Stimulated activated effector memory CD8-positive, alpha-beta T cell treated with anti-CD3 and anti-CD28 coated beads, Interleukin-12 subunit alpha, Interleukin-12 subunit beta, amount 100 ng/mL, for 72 hours (primary cell): ENCODE results near the gene PAGE2B.
"Not testable (repeated sequence)": the region's sequence is repeated elsewhere in the genome, so short reads cannot be mapped to it uniquely, and the experiment has no call there.

Experiments
- ATAC-seq: fragments of 150-1000 bp; cut with Tn5 transposase; 2 replicates; pipeline ENCODE4 v1.10.0; 2021
- DNase-seq, 2 donors: peaks; one replicate each; pipeline ENCODE4 v3.0.0; 2021 to 2022; ENCODE audit warnings: low spot score in 2 of 2
- H3K27ac Mint-ChIP-seq: one replicate; pipeline ENCODE4 v1.8.0; 2022; ENCODE audit warnings: mild to moderate bottlenecking, mixed read lengths
- H3K36me3 Mint-ChIP-seq: one replicate; pipeline ENCODE4 v1.8.0; 2022; ENCODE audit warnings: mild to moderate bottlenecking, mixed read lengths
- H3K4me1 Mint-ChIP-seq: one replicate; pipeline ENCODE4 v1.8.0; 2022; ENCODE audit warnings: mixed read lengths
- H3K4me3 Mint-ChIP-seq: one replicate; pipeline ENCODE4 v1.8.0; 2022; ENCODE audit warnings: mild to moderate bottlenecking, mixed read lengths
- H3K9me3 Mint-ChIP-seq: one replicate; pipeline ENCODE4 v1.8.0; 2022; ENCODE audit warnings: mixed read lengths

PAGE2B gene

DNA sequence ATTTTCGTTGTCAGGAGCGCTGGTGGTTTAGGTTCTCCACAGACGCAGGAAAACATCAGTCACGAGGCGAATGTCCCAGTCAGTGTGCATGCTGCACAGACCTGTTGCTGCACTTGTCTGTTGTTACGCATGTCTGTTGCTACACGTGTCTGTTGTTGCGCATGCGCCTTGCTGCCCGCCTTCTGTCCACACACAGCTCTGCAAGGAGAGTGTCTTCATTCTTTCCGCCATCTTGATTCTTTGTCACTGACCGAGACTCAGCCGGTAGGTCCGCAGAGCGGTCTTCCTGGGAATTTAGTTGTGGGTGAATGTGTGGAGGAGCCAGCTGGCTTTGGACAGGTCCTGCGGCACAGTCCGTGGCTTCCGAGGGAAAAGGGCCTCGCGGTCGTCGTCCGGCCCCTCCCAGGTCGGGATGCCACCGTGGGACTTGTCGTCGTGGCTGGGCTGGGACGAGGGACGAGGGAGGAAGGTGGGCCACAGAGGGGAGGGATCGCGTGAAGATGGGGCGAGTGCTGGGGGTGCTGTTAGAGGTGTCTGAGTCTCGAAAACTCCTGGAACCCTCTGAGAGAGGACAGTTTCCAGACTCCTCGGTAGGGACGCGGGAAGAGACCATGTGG, at the start of gene PAGE2B:
Gene PAGE2B, plus strand, starts transcription at position 180 of the 617 bp plus-strand sequence. CDS start 1,012 bp downstream, outside the sequence.
- H3K27ac Mint-ChIP-seq: no peak within 1 kb of the TSS
- no peaks in the 10 kb centered on the region for H3K9me3 Mint-ChIP-seq
- no peak within 1 kb of the TSS for H3K4me3 Mint-ChIP-seq
- no peaks in the 10 kb centered on the region for H3K36me3 Mint-ChIP-seq
- ATAC-seq (no peak), DNase-seq (no peak)
- no peaks in the 10 kb centered on the region for H3K4me1 Mint-ChIP-seq

DNA sequence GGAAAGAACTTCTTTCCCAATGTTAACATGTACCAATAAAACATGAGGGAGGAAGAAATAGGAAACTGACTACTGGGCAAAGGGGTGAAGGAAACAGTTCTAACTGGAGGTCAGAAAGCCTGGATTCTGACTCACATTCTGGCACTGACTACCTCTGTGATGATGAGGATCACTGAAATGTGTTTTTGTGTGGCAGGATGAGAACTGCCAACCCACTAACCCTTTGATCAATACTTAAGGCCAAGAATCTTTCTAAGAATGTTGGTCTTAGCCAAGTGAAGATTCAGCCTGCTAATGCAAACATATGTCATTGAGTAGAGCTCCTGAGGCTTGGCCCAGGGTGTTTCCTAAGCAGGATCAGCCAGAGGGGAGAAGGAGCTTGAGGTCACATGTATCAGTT, 48.7 kb upstream of the PAGE2B start:
- H3K4me1 Mint-ChIP-seq: no peaks in the 10 kb centered on the region

GRCh38 chrX:55026840-55027239, 48.0 kb upstream of the PAGE2B start:
- Mint-ChIP-seq H3K9me3 (no peaks in the 10 kb centered on the region), H3K4me3 (no peak overlapping the region), H3K27ac (peak overlapping the region; percentile 29), H3K36me3 (no peaks in the 10 kb centered on the region), H3K4me1 (no peaks in the 10 kb centered on the region)
- DNase-seq (no peak), ATAC-seq (no peak)

More for the DNA sequence above, 48.7 kb upstream of the PAGE2B start:
- Mint-ChIP-seq H3K4me3 (no peak overlapping the region), H3K27ac (no peak overlapping the region), H3K36me3 (no peaks in the 10 kb centered on the region), H3K9me3 (no peaks in the 10 kb centered on the region)
- ATAC-seq: no peak
- no peak for DNase-seq

DNA sequence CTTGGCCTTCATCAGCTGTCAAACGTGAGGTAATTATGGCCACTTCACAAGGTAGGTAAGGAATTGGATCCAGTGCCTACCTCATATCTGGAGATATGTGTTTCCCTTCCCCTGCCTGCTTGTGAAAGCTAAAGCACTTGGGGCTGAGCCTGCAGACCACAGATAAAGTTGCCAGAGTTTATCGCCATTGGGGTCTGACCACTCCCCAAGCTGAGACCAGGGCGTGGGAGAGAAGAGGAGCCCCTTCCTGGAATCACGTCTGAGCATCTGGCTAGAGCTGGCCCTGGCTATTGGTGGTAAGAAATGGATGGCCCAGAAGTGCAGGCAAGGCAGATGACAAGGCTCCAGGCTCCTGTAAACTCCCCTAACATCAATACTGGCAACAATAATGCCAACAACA, 46.8 kb upstream of the PAGE2B start:
- DNase-seq (no peak), ATAC-seq (no peak)
- Mint-ChIP-seq H3K4me3 (no peak overlapping the region), H3K9me3 (no peaks in the 10 kb centered on the region), H3K36me3 (no peaks in the 10 kb centered on the region), H3K27ac (no peak overlapping the region), H3K4me1 (no peaks in the 10 kb centered on the region)

DNA sequence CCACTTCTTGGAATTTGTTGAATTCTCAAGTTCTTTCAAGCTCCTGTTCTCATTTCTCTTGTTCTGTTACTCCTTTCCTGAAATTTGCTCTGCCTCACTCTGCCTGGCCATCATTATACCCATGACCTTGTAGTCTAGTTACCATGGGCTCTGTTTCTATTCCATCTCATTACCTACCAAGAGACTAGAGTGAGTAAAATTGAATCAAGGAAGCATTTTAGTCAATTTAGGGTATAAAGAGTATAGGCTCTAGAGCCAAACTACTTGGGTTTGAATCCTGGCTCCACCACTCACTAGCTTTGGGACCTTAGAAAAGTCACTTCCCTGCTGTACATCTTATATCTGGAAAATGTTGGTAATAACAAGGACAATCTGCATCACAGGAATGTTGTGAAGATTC, 46.2 kb upstream of the PAGE2B start:
- ATAC-seq: no peak

GRCh38 chrX:55029291-55029690, 45.5 kb upstream of the PAGE2B start:
- DNase-seq: no peak
- no peak for ATAC-seq
- H3K4me1 Mint-ChIP-seq: no peaks in the 10 kb centered on the region
- H3K27ac Mint-ChIP-seq: no peak overlapping the region
- H3K4me3 Mint-ChIP-seq: no peak overlapping the region
- no peaks in the 10 kb centered on the region for H3K36me3 Mint-ChIP-seq
- no peaks in the 10 kb centered on the region for H3K9me3 Mint-ChIP-seq

More for the DNA sequence above, 46.2 kb upstream of the PAGE2B start:
- H3K27ac Mint-ChIP-seq: no peak overlapping the region
- H3K36me3 Mint-ChIP-seq: no peaks in the 10 kb centered on the region
- no peaks in the 10 kb centered on the region for H3K4me1 Mint-ChIP-seq
- no peak overlapping the region for H3K4me3 Mint-ChIP-seq
- no peaks in the 10 kb centered on the region for H3K9me3 Mint-ChIP-seq
- DNase-seq: no peak

- no peak for DNase-seq
- no peak for ATAC-seq
- no peaks in the 10 kb centered on the region for H3K9me3 Mint-ChIP-seq
- H3K27ac Mint-ChIP-seq: no peak within 1 kb of the TSS
- no peaks in the 10 kb centered on the region for H3K4me1 Mint-ChIP-seq
- no peak within 1 kb of the TSS for H3K4me3 Mint-ChIP-seq
- H3K36me3 Mint-ChIP-seq: no peaks in the 10 kb centered on the region
These were observed 44.3 kb upstream of the PAGE2B start, which contains the start of gene ALAS2 for GRCh38 chrX:55030271-55031205. TSS of gene ALAS2 (minus strand) at chrX:55030977. CDS start at chrX:55026000, 4,977 bp downstream.

DNA sequence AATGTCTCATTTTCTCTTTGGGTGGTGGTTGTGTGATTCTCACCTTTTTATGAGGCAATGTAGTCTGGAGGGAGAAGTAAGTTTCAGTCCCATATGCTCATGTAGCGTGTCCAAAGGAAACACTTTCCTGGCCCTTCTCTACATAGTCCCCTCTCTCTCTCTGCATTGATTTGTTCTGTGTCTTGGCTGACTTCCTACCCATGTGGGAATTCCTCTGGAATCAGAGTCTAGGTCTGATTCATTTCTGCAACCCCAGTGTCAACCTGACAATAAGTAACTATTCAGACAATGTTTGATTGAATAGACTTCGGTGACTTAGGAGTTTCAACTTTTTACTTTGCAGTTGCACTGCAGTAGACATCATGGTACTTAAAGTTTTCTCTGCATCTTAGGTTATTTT, 41.4 kb upstream of the PAGE2B start:
- Mint-ChIP-seq H3K4me1 (no peaks in the 10 kb centered on the region), H3K4me3 (no peak overlapping the region), H3K9me3 (no peaks in the 10 kb centered on the region), H3K36me3 (no peaks in the 10 kb centered on the region), H3K27ac (no peak overlapping the region)
- DNase-seq (no peak), ATAC-seq (no peak)

DNA sequence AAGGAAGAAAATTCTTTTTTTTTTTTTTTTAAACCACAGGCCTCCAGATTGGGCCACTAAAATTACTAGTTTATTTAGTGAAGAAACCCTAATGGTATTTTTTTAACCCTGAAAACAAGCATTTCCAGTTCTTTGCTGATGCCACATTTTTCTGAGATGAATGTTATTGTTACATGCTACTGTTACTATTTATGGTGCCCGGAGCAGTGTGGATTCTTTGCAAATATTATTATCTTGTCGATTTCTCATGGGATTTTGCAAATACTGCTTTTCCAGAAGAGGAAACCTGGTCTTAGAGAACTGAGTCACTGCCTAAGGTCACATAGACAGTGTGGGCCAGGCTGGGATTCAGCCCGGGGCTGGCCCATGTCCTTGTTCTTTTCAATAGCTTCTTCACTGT, 35.4 kb upstream of the PAGE2B start:
- no peak overlapping the region for H3K27ac Mint-ChIP-seq
- DNase-seq (no peak), ATAC-seq (no peak)
- H3K9me3 Mint-ChIP-seq: no peaks in the 10 kb centered on the region
- no peaks in the 10 kb centered on the region for H3K36me3 Mint-ChIP-seq
- no peak overlapping the region for H3K4me3 Mint-ChIP-seq
- no peaks in the 10 kb centered on the region for H3K4me1 Mint-ChIP-seq

- DNase-seq (no peak), ATAC-seq (no peak)
- H3K4me3 Mint-ChIP-seq: no peak overlapping the region
- H3K36me3 Mint-ChIP-seq: no peaks in the 10 kb centered on the region
- H3K9me3 Mint-ChIP-seq: no peaks in the 10 kb centered on the region
- no peak overlapping the region for H3K27ac Mint-ChIP-seq
- H3K4me1 Mint-ChIP-seq: no peaks in the 10 kb centered on the region
These were observed 33.3 kb upstream of the PAGE2B start for GRCh38 chrX:55041514-55041913.

GRCh38 chrX:55050599-55050998, 24.2 kb upstream of the PAGE2B start:
- ATAC-seq, H3K36me3 Mint-ChIP-seq, DNase-seq, H3K9me3 Mint-ChIP-seq, H3K4me1 Mint-ChIP-seq, H3K4me3 Mint-ChIP-seq, H3K27ac Mint-ChIP-seq: not testable (repeated sequence)

DNA sequence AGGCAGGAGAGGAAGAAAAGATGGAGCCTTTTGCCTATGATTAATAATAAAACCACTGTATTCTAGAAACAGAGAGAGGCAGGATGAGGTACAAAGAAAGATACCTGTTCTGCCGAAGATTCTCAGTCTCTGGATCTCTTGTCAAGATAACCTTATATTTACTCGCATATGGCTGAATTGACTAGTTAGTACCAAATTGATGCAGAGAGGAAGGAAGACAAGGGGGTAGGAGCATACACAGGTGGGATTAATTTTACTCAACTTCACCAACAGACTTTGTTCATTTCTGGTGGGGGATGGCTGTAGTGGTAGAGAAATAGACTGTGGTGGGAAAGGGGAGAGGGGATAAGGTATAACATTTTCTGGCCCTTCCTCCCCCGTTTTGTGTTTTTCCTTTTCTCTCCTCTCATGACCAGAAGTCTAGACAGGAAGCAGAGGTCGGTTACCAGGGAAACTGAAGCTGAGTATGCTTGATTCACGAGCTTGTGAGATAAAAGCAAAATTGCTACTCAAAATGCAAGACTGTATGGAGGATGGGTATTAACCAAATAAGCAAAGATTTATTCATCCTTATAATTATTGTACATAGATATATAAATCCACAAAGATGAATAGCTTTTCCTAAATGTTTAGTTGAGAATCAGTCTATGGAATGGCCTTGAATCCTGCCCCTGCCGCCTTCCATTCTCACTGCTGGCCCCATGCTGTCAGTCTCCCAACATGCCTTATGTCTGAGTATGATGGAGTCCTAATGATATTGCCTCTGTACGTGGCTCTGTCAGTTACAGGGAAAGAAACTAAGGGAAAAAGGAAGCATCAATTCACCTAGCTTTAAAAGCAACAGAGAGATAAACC, 17.8 kb upstream of the PAGE2B start:
- Mint-ChIP-seq H3K4me3 (peak overlapping the region; percentile 56), H3K4me1 (peaks cover 12% of the 10 kb centered on the region), H3K9me3 (no peaks in the 10 kb centered on the region), H3K27ac (peak overlapping the region; percentile 14), H3K36me3 (no peaks in the 10 kb centered on the region)
- ATAC-seq (peak; percentile 78), DNase-seq (peak in 1 of 2 donors; percentile 46)

GRCh38 chrX:55057675-55058249, 17.1 kb upstream of the PAGE2B start:
- Mint-ChIP-seq H3K4me1 (peaks cover 12% of the 10 kb centered on the region), H3K36me3 (no peaks in the 10 kb centered on the region), H3K27ac (peak overlapping the region; percentile 14), H3K4me3 (peak overlapping the region; percentile 56), H3K9me3 (no peaks in the 10 kb centered on the region)
- DNase-seq (peak in 1 of 2 donors; percentile 1), ATAC-seq (peak; percentile 56)

DNA sequence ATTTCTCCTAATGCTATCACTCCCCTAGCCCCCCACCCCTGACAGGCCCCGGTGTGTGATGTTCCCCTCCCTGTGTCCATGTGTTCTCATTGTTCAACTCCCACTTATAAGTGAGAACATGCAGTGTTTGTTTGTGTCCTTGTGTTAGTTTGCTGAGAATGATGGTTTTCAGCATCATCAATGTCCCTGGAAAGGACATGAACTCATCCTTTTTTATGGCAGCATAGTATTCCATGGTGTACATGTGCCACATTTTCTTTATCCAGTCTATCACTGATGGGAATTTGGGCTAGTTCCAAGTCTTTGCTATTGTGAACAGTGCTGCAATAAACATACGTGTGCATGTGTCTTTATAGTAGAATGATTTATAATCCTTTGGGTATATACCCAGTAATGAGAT, 7.7 kb upstream of the PAGE2B start:
- not testable (repeated sequence) for H3K9me3 Mint-ChIP-seq, H3K4me1 Mint-ChIP-seq, H3K4me3 Mint-ChIP-seq, DNase-seq, H3K27ac Mint-ChIP-seq, ATAC-seq, H3K36me3 Mint-ChIP-seq

- Mint-ChIP-seq H3K4me1 (no peaks in the 10 kb centered on the region), H3K4me3 (no peak overlapping the region), H3K36me3 (no peaks in the 10 kb centered on the region), H3K9me3 (no peaks in the 10 kb centered on the region), H3K27ac (no peak overlapping the region)
- DNase-seq (no peak), ATAC-seq (no peak)
These were observed 2.5 kb upstream of the PAGE2B start for GRCh38 chrX:55072286-55072685.
